ENCODE data around the gene POP4.

- TF ChIP-seq CTCF (IDR thresholded peaks at IDR 0.05) (no peak), POLR2AphosphoS5 (IDR thresholded peaks at IDR 0.05; ENCODE audit: insufficient read depth in 1 of 2, low read depth in 1 of 2) (peak in 1 of 2 donors; percentile 69)
Measured at GRCh38 chr19:29665215-29665825, 59.2 kb downstream of the POP4 start, which contains the start of gene PLEKHF1.
